SH-SY5Y (cell line): ENCODE results near the gene MFN2.

Experiments
- GATA2 ChIP-seq: IDR thresholded peaks from 2 replicates; pipeline ENCODE4 v1.6.1; 2011; ENCODE audit warnings: mild to moderate bottlenecking, low read depth, low read length
- GATA3 ChIP-seq: IDR thresholded peaks from 2 replicates; pipeline ENCODE4 v1.6.1; 2011; ENCODE audit warnings: low read depth, mild to moderate bottlenecking, low read length, moderate library complexity

DNA sequence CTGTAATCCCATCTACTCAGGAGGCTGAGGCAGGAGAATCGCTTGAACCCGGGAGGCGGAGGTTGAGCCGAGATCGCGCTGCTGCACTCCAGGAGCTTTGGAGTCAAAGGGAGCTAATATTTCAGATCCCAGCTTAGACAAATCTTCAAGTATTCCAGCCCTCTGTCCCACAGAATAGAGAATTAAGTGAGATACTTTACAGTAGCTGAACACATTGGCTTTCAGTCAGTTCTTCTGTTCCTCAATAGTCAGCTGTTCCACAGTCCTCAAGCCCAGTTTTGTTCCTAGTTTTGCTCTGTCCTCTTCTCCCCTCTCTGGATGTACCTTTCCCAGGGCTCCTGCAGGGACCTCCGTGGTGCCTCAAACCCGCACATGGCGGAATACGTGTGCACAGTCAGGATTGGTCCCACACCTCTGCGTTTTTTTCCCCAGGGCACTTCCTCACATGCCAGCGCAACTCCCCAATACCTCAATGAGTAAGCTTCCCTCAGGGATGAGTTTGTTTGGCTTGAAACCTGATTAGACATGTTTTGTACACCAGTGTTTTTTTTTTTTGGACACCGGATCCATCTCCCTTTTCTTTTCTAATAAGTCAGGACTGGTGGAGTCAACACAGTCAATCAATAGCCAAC is 1.2 kb downstream of the MFN2 start:
- TF ChIP-seq GATA2 (no peak), GATA3 (no peak)
